Measurements from ENCODE around the gene CPLANE2.

Gene CPLANE2

DNA sequence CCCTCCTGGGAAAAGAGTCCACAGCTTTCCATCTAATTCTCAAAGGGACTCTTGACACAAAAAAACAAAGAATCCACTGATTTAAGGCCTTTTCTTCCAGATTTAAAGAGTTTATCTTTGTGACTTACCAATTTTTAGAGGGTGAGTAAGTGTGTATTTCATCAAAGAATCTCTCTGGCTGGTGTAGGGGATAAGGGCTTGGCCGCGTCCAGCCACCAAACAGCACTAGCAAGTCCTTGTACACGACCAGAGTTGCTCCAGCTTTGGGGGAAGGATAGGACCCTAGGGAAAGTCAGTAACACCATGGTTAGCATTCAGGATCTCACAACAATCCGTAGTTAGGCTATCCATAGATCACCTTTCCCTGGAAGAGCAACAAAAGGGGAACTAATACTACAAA is 19.5 kb upstream of the CPLANE2 start:
- no peak overlapping the region for H3K4me3 ChIP-seq (ENCODE audit: low read depth, low read length)
- TF ChIP-seq, protein P1, sequence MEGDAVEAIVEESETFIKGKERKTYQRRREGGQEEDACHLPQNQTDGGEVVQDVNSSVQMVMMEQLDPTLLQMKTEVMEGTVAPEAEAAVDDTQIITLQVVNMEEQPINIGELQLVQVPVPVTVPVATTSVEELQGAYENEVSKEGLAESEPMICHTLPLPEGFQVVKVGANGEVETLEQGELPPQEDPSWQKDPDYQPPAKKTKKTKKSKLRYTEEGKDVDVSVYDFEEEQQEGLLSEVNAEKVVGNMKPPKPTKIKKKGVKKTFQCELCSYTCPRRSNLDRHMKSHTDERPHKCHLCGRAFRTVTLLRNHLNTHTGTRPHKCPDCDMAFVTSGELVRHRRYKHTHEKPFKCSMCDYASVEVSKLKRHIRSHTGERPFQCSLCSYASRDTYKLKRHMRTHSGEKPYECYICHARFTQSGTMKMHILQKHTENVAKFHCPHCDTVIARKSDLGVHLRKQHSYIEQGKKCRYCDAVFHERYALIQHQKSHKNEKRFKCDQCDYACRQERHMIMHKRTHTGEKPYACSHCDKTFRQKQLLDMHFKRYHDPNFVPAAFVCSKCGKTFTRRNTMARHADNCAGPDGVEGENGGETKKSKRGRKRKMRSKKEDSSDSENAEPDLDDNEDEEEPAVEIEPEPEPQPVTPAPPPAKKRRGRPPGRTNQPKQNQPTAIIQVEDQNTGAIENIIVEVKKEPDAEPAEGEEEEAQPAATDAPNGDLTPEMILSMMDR (IDR thresholded peaks at IDR 0.05; ENCODE audit: borderline replicate concordance, insufficient read depth, low read depth, low read length): no peak

DNA sequence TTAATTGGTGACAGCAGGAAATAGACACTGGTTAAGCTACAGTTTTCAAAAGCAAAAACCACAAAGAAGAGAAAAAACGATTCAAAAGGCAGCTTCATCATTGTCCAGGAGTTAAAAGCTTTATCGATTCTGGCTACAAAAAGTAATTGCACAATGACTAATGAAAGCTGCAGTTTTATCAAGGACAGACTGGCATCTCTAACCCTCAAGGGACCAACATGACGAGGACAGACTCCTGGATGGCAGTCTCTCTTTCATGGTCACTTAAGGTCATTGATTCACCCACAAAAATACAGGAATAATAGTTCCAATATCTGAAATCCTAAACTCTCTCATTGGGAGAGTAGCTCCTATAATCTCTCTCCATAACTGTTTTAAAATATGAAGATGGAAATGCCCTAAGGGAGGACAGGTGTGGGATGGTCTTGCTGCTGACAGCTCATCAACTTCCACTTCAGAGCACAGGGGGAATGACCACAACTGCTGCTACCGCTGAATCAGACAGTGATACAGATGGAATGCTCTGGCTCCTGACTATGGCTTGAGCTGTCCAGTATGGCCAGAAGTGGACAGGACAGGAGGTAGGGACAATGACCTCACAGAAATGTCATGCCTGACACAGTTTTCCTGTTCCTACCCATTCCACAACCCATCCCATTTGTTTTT is 17.4 kb upstream of the CPLANE2 start:
- TF ChIP-seq, protein P1 (IDR thresholded peaks at IDR 0.05; ENCODE audit: borderline replicate concordance, insufficient read depth, low read depth, low read length): no peak

DNA sequence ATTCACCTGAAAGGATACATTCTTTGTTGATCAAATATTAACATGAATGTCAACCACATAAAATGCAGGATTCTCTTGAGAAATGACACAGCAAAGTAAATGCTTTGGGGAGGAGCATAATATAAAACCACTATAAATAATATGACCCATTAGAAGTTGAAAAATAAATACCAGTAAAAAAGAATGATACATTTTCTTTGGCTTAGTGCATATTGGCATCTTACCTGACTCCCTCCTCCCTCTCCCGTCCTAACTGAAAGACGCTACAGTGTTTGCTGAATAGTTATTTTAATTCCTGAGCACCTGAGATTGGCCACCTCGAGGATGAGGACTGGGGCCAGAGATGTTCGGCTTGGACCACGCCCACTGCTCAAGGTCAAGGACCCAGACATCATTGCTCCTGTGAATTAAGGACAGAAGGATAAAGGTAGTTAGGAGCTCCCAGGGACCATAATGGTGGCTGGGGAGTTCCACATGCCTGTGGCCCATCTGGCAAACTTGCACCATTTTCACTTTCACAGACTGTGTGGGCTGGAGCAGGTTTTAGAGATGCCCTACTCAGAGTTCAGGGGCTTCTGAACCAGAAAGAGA is 16.4 kb upstream of the CPLANE2 start:
- H3K4me3 ChIP-seq (ENCODE audit: low read depth, low read length): no peak overlapping the region
- TF ChIP-seq, protein P1 (IDR thresholded peaks at IDR 0.05; ENCODE audit: borderline replicate concordance, insufficient read depth, low read depth, low read length): no peak

More for the DNA sequence above, 17.4 kb upstream of the CPLANE2 start:
- H3K4me3 ChIP-seq (ENCODE audit: low read depth, low read length): no peak overlapping the region

DNA sequence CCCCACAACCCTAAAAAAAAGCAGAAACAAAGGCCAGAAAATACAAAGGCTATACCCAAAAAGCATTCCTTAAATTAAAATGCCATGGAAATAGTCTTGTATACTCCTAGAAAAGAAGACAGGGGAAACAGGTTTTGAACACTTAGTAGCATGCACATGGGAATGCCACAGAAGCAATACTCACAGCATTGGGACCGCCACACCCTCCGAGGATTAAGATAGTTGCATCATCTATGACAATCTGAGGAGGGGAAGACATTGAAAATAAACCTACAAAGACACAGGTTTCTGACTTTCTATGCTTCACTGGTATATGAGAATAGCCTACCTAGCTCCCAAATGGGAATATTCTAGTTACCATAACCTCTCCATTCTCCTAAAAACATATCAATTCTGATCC is 15.9 kb upstream of the CPLANE2 start:
- H3K4me3 ChIP-seq (ENCODE audit: low read depth, low read length): no peak overlapping the region
- TF ChIP-seq, protein P1 (IDR thresholded peaks at IDR 0.05; ENCODE audit: borderline replicate concordance, insufficient read depth, low read depth, low read length): no peak

DNA sequence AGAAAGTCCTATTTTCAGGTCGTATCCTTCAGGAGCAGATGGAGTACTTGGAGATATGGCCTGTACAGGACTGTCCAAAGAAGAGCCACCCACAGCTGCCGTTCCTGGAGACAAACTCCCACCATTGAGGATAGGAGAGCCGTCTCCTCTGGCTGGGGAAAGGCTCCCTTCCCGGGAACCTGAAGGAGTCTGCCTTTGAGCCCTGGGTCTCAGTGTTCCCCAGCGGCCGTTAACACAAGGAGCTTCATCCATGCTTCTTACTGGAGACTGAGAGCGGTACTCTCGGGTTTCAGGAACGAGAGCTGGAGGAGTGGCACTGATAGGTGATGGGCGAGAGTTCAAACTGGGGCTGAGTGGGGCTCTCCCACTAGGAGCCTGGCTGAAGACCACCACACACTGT is 14.4 kb upstream of the CPLANE2 start:
- no peak overlapping the region for H3K4me3 ChIP-seq (ENCODE audit: low read depth, low read length)
- TF ChIP-seq, protein P1 (IDR thresholded peaks at IDR 0.05; ENCODE audit: borderline replicate concordance, insufficient read depth, low read depth, low read length): no peak

DNA sequence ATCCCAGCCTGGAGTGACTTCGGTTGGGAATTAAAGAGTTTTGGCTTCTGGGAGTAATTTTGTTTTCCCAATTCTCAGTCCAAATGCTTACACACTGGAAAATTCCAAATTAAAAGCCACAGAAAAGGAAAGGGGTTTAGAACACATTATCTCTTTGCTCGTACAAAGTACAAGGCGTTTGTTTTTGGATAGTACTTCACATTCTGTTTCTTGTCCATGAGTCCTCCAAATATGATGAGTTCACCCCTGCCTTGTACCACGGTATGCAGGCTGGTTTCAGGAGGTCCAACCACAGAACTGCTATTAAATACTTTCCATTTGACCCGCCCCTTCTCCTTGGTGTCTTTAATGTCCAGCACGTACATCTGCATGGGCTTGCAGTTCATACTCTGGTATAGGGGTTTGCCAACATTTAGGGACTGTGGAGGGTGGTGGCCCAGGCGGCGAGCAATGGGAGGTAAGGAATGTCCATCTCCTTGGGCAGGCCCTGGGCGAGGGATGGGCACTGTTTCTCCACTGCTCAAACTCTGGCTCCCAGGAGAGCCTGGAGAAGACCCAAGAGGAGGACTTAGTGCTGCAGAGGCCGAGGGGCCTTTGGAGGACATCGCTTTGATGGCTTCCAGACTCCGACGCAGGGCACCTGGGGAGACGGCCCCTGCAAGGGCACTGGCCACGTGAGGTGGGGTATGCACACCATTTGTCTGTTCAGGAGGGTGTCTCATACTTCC is 13.7 kb upstream of the CPLANE2 start:
- TF ChIP-seq, protein P1 (IDR thresholded peaks at IDR 0.05; ENCODE audit: borderline replicate concordance, insufficient read depth, low read depth, low read length): no peak
- H3K4me3 ChIP-seq (ENCODE audit: low read depth, low read length): no peak overlapping the region
